GM12801 (cell line): Measurements from ENCODE around the gene NEDD8.

ENCODE experiments used
- CTCF ChIP-seq: IDR thresholded peaks from one replicate; pipeline ENCODE4 v1.5.1; 2011; ENCODE audit warnings: control low read depth; ENCODE audit not compliant: insufficient read length; ENCODE audit errors: extremely low read depth

The NEDD8 gene

DNA sequence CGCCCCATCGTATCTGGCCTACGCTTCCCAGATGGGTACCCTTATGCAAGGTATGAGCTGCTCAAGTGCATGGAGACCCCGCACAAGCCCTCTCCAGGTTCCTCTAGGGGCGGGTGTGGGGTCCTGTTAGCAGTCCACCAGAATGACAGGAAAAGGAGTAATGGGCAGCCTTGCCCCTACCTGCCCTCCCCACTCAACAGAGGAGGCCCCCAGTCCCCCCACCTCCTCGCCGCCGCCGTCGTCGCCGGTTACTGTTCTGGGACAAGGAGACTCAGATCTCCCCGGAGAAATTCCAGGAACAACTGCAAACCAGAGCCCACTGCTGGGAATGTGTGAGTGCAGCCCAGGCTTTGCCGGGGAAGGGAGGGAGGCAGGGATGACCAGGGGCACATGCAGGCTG is 54.3 kb downstream of the NEDD8 start:
- no peak for TF ChIP-seq CTCF

DNA sequence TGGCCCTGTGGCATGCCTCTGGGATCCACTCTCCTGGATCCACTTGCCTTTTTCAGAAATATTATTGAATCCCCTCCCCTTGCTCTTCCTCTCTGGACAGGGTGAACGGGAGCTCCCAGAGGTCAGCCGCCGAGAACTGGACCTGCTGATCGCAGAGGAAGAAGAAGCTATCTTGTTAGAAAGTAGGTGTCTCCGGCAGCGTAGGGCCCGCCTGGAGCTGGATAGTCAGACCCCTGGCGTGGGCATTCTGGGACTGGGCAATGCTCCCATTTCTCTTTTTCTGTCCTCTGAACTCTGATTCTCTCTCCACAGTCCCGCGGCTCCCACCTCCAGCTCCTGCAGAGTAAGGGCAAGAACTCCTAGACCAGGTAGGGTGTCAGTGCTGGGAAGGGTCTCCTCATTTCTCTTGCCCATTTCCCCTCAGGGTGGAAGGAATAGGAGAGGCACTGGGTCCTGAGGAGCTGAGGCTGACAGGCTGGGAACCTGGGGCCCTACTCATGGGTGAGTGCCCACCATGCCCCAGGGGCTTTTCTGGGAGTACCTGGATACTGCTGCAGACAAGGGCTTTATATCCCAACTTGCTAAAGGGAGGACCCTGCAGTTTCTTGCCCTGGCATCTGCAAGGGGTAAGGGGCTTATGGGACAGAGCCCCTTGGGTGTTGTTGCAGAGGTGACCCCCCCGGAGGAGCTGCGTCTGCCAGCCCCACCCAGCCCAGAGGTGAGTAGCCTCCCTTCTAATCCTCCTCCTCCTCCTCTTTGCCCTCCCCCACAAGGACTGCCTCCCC is 54.9 kb downstream of the NEDD8 start:
- TF ChIP-seq CTCF = no peak

DNA sequence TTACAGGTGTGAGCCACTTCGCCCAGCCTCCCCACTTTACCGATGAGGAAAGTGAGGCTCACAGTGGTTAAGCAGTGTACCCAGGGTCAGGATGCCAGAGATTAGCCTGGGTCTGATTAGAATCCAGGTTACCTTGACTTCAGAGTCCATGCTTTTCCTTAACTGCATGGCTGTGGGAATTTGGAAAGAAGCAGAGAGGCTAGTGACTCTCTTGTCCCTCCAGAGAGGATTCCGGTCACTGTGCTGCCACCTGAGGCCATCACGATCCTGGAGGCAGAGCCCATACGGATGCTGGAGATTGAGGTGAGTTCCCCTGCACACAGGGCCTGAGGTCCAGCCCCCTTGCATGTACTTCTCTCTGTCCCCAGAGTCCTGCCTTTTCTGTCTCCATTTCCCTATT is 55.6 kb downstream of the NEDD8 start:
- no peak for TF ChIP-seq CTCF

- no peak for TF ChIP-seq CTCF
Measured at GRCh38 chr14:24172871-24173281, 59.3 kb downstream of the NEDD8 start.

GRCh38 chr14:24172261-24172860 is 59.8 kb downstream of the NEDD8 start:
- TF ChIP-seq CTCF = no peak

DNA sequence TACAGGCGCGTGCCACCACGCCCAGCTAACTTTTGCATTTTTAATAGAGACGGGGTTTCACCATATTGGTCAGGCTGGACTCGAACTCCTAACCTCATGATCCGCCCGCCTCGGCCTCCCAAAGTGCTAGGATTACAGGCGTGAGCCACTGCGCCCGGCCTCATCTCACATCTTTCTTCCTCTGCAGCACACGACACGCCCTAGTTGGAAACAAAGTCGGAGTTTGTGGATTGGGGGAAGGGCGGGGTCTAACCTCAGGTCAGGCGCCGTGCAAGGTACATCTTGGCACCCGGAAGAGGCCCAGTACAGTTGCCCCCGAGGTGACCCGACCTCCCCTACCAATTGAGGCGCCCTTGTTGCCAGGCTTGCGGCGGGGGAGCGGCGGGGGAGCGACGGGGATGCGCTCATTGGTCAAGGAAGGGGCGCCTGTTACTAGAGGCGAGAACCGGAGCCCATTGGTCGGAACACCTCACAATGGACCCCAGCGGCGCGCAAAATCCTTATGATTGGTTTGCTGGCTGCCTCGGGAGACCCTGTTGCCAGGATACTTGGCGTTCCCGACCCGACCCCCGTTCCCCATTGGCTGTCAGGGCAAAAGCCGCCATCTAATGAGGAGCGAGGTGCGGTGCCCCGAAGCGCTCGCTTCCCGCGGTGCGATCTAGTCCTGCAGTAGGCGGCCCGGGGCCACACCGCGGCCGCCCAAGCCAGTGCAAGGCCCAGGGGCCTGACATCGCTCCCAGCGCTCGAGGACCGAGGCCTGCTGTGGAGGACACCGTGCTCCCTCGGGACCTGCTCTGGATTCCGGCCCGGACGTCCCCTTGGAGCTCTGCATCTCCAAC is 60.5 kb downstream of the NEDD8 start, which contains the start of gene REC8:
Gene REC8 (plus strand): TSS at position 659 of the 839 bp plus-strand sequence. CDS start 473 bp downstream, outside the sequence.
- no peak for TF ChIP-seq CTCF

DNA sequence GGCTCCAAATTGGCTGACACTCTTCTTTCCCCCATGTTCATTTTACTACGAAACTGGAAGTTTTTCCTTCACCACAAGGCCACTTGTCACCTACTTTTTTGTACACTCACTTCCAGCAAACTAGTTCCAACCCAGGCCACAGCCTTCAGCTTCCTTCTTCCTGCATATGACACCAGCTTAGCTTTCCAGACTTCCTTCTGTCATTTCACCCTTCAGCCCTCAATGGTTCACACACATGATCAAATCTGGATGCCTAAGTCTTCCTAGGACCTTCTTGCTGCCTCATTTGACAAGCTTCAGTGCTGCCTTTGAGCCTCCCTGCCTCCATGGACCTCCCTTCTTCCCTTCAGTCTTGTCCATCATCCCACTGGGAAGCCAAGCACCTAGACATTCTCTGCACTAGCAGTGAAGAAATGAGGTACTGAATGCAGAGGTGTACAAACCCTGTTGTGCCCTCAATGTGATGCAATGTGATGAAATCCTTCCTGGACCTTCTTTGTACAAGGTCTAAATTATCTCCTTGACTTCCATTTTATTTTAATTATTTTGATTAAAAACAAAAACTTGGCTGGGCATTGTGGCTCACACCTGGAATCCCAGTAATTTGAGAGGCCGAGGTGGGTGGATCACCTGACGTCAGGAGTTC is 64.6 kb downstream of the NEDD8 start:
- TF ChIP-seq CTCF = no peak
